ENCODE data around the gene OR13C2. TPM values are rescaled to one million over a fixed set of nuclear protein-coding genes. Genes with fewer than 3 reads are reported as not detected.

Gene OR13C2, protein sequence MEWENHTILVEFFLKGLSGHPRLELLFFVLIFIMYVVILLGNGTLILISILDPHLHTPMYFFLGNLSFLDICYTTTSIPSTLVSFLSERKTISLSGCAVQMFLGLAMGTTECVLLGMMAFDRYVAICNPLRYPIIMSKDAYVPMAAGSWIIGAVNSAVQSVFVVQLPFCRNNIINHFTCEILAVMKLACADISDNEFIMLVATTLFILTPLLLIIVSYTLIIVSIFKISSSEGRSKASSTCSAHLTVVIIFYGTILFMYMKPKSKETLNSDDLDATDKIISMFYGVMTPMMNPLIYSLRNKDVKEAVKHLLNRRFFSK
- not detected in 5 replicates for total RNA-seq (2022; extraction: Qiagen RNA extraction)

DNA sequence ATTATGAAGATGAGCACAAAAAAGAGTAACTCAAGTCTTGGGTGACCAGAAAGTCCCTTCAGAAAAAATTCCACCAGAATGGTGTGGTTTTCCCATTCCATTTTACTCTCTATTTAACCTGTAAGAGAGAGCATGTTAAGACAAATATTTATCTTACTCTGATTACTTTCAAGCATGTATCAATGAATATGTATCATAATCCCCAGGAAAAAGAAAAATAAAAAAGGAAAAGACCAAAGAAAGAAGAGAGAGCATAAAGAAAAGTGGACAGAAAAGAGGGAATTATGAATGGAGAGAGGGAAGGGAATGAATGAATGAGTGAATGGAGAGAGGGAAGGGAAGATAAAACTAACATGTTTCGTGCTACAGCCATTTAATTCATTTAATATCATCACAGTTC lies at the start of gene OR13C2:
TSS of gene OR13C2 (minus strand) at position 101 of the 400 bp plus-strand sequence. CDS start at position 101, 0 bp downstream.

DNA sequence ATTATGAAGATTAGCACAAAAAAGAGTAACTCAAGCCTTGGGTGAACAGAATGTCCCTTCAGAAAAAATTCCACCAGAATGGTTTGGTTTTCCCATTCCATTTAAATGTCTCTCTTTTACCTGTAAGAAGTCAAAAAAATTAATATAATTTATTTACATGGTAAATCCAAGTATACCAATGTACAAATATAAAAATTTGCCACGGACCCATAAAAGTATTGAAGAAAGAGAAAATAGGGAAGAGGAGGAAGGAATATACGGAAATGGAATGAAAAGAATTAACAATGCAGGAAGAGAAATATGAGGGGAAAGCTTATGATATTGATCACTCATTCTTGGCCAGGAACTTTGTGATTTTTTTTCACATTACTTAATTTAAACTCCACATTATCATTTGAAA lies 12.7 kb upstream of the OR13C2 start, which contains the start of gene OR13C9:
TSS of gene OR13C9 (minus strand) at position 101 of the 400 bp plus-strand sequence. CDS start at position 101, 0 bp downstream.

DNA sequence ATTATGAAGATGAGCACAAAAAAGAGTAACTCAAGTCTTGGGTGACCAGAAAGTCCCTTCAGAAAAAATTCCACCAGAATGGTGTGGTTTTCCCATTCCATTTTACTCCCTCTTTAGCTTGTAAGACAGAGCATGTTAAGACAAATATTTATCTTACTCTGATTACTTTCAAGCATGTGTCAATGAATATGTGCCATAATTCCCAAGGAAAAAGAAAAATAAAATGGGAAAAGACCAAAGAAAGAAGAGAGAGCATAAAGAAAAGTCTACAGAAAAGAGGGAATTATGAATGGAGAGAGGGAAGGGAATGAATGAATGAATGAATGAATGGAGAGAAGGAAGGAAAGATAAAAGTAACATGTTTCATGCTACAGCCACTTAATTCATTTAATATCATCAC lies 6.1 kb downstream of the OR13C2 start, which contains the start of gene OR13C5:
TSS of gene OR13C5 (minus strand) at position 101 of the 400 bp plus-strand sequence. CDS start at position 101, 0 bp downstream.

DNA sequence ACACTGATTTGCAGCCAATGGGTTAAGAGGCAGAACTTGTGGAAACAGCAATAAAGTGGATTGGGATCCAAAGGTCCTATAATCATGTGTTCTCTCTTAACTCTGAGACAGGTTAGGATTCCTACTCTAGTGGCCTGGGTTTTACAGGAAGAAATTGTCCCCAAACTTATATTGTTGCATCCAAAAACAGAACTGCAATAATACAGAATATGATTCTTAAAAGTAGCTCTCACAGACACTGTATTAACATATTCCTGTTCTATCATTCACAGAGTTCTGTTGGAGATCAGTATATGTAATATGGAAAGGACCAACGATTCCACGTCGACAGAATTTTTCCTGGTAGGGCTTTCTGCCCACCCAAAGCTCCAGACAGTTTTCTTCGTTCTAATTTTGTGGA lies 36.6 kb downstream of the OR13C2 start, which contains the start of gene OR13C8:
TSS of gene OR13C8 (plus strand) at position 301 of the 400 bp plus-strand sequence. CDS start at position 301, 0 bp downstream.

Other genes starting within 250 kb of the OR13C2 start
- gene OR13F1, start 101.4 kb downstream of the OR13C2 start, total RNA-seq (2022; extraction: Qiagen RNA extraction): not detected in 5 replicates
- not detected in 5 replicates for gene OR13C4, start 78.4 kb downstream of the OR13C2 start, total RNA-seq (2022; extraction: Qiagen RNA extraction)
- not detected in 5 replicates for gene OR13C3, start 68.8 kb downstream of the OR13C2 start, total RNA-seq (2022; extraction: Qiagen RNA extraction)
- gene OR13C8, start 36.5 kb downstream of the OR13C2 start, total RNA-seq (2022; extraction: Qiagen RNA extraction): not detected in 5 replicates
- gene OR13C5, start 6.2 kb downstream of the OR13C2 start, total RNA-seq (2022; extraction: Qiagen RNA extraction): not detected in 5 replicates
- gene OR13C9, start 12.6 kb upstream of the OR13C2 start, total RNA-seq (2022; extraction: Qiagen RNA extraction): not detected in 5 replicates
- not detected in 5 replicates for gene OR13D1, start 88.9 kb upstream of the OR13C2 start, total RNA-seq (2022; extraction: Qiagen RNA extraction)
- 10.1 to 15.8 TPM (median 14.7 TPM) in 5 replicates for gene NIPSNAP3A, start 142.1 kb upstream of the OR13C2 start, total RNA-seq (2022; extraction: Qiagen RNA extraction)
- gene NIPSNAP3B, start 158.5 kb upstream of the OR13C2 start, total RNA-seq (2022; extraction: Qiagen RNA extraction): 0.38 to 0.91 TPM (median 0.72 TPM) in 5 replicates